Panc1 (cell line): ENCODE results near the gene SOCS6. TPM values are rescaled to one million over a fixed set of nuclear protein-coding genes. Genes with fewer than 3 reads are reported as not detected.

Experiments
- ATAC-seq: fragments of 200-7000 bp; cut with Tn5 transposase; 2 replicates; pipeline ENCODE4 v1.9.1; 2020; ENCODE audit warnings: mild to moderate bottlenecking, moderate library complexity
- BruUV-seq: library from RNA; stranded (reverse); fragments of 400-500 nt; replicated peaks from 2 replicates; lab custom pipeline; 2021; lab: Mats Ljungman, UMichigan
- CTCF ChIA-PET: fragments of 300-600 bp; sonication (Branson Sonifier 250); formaldehyde crosslinking; loops from one replicate; lab custom pipeline; 2022; ENCODE audit warnings: antibody characterized with exemption; lab: Charles Lee
- POLR2A ChIA-PET: fragments of 300-600 bp; sonication (Branson Sonifier 250); formaldehyde crosslinking; loops from one replicate; lab custom pipeline; 2022; ENCODE audit warnings: antibody characterized with exemption; lab: Charles Lee
- DNase-seq: peaks from one replicate; pipeline ENCODE4 v3.0.0-alpha.2; 2010; ENCODE audit warnings: low read depth, low spot score
- H3K27ac ChIP-seq: 2 replicates; pipeline ENCODE4 v1.5.1; 2011; ENCODE audit warnings: mild to moderate bottlenecking, low read length, inconsistent platforms
- H3K27me3 ChIP-seq: fragments of 200-500 bp; sonication (Bioruptor generic); 2 replicates; pipeline ENCODE4 v1.6.0; 2014; ENCODE audit warnings: low read length, inconsistent platforms; ENCODE audit not compliant: control insufficient read depth, insufficient read depth
- H3K36me3 ChIP-seq: fragments of 200-500 bp; sonication (Bioruptor generic); 2 replicates; pipeline ENCODE4 v1.5.1; 2014; ENCODE audit warnings: inconsistent platforms, mild to moderate bottlenecking, low read length, moderate library complexity; ENCODE audit not compliant: control insufficient read depth, insufficient read depth
- H3K4me1 ChIP-seq: 2 replicates; pipeline ENCODE4 v1.5.1; 2011; ENCODE audit warnings: inconsistent platforms, mild to moderate bottlenecking, low read length, moderate library complexity; ENCODE audit not compliant: control insufficient read depth, insufficient read depth
- H3K4me3 ChIP-seq, 2 experiments: 2 replicates each; pipeline ENCODE4 v1.5.1; 2011 to 2012; ENCODE audit warnings: low read depth in 2 of 2, low read length in 2 of 2, mild to moderate bottlenecking in 2 of 2, inconsistent platforms in 1 of 2, moderate library complexity in 1 of 2
- H3K9me3 ChIP-seq: fragments of 200-500 bp; sonication (Bioruptor generic); 2 replicates; pipeline ENCODE4 v1.5.1; 2014; ENCODE audit warnings: low read depth, mild to moderate bottlenecking, inconsistent platforms, low read length, moderate library complexity; ENCODE audit not compliant: control insufficient read depth, insufficient read depth
- POLR2AphosphoS5 ChIP-seq: IDR thresholded peaks from 2 replicates; pipeline ENCODE4 v1.6.1; 2012; ENCODE audit warnings: mild to moderate bottlenecking, low read depth, low read length, moderate library complexity
- REST ChIP-seq, 2 experiments: IDR thresholded peaks; 2 replicates each; pipeline ENCODE4 v1.6.1; 2011 to 2012; ENCODE audit warnings: low read depth in 2 of 2, control low read depth in 1 of 2, low read length in 1 of 2, mild to moderate bottlenecking in 1 of 2, moderate library complexity in 1 of 2; ENCODE audit not compliant: insufficient read depth in 1 of 2
- SIN3A ChIP-seq: IDR thresholded peaks from 2 replicates; pipeline ENCODE4 v1.6.1; 2012; ENCODE audit warnings: low read depth, mild to moderate bottlenecking, low read length, moderate library complexity, borderline replicate concordance; ENCODE audit not compliant: insufficient read depth
- TCF7L2 ChIP-seq: IDR thresholded peaks from 2 replicates; pipeline ENCODE4 v1.6.1; 2011; ENCODE audit warnings: mild to moderate bottlenecking, low read depth, low read length, inconsistent platforms
- in situ Hi-C: cut with HindIII; loops from 2 replicates; pipeline ENCODE4 v1.10.0; 2016; ENCODE audit warnings: low sequenced_read_pairs, low pct_unique_long_range_greater_than_20kb
- intact Hi-C: fragments of 100-400 bp; cut with micrococcal nuclease; formaldehyde crosslinking; loops from one replicate; pipeline ENCODE4 v1.10.0; 2022; ENCODE audit not compliant: unreplicated experiment
- total RNA-seq: library from RNA; stranded (reverse); gene quantifications from one replicate; pipeline ENCODE4 v1.2.1, GENCODE V29; 2021; ENCODE audit not compliant: unreplicated experiment
- TF ChIP-seq, protein P1 (sequence below): fragments of 450-650 bp; IDR thresholded peaks from 2 replicates; pipeline ENCODE4 v1.5.1; 2017; ENCODE audit warnings: mild to moderate bottlenecking

SOCS6 gene
- total RNA-seq, 1 experiment from 2014 or later: 43.0 TPM

GRCh38 chr18:70374154-70374553 is 85.3 kb downstream of the SOCS6 start:
- in situ Hi-C loops: no loop called here
- no peak for ATAC-seq
- DNase-seq: no peak
- POLR2A ChIA-PET: no interaction called here
- Histone ChIP-seq H3K36me3 (no peaks in the 10 kb centered on the region), H3K27ac (peak overlapping the region; percentile 95), H3K4me3 (no peak overlapping the region), H3K9me3 (no peaks in the 10 kb centered on the region), H3K27me3 (no peaks in the 10 kb centered on the region), H3K4me1 (peaks cover 55% of the 10 kb centered on the region)
- intact Hi-C loops: loop anchor here (10.0 kb wide), 1 partner anchor 79 kb away; no protein-coding TSS in a partner anchor
- TF ChIP-seq, protein P1, sequence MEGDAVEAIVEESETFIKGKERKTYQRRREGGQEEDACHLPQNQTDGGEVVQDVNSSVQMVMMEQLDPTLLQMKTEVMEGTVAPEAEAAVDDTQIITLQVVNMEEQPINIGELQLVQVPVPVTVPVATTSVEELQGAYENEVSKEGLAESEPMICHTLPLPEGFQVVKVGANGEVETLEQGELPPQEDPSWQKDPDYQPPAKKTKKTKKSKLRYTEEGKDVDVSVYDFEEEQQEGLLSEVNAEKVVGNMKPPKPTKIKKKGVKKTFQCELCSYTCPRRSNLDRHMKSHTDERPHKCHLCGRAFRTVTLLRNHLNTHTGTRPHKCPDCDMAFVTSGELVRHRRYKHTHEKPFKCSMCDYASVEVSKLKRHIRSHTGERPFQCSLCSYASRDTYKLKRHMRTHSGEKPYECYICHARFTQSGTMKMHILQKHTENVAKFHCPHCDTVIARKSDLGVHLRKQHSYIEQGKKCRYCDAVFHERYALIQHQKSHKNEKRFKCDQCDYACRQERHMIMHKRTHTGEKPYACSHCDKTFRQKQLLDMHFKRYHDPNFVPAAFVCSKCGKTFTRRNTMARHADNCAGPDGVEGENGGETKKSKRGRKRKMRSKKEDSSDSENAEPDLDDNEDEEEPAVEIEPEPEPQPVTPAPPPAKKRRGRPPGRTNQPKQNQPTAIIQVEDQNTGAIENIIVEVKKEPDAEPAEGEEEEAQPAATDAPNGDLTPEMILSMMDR: no peak
- TF ChIP-seq REST (IDR thresholded peaks at IDR 0.05; ENCODE audit: insufficient read depth in 1 of 2, low read depth in 2 of 2, low read length in 1 of 2) (no peak), POLR2AphosphoS5 (no peak), SIN3A (no peak), TCF7L2 (no peak)
- CTCF ChIA-PET: no interaction called here
- no TSS peak for BruUV-seq

- Histone ChIP-seq H3K4me3 (no peak overlapping the region), H3K27me3 (no peaks in the 10 kb centered on the region), H3K9me3 (no peaks in the 10 kb centered on the region), H3K4me1 (peaks cover 72% of the 10 kb centered on the region), H3K36me3 (no peaks in the 10 kb centered on the region), H3K27ac (peak overlapping the region; percentile 98)
- intact Hi-C loops: loop anchor here (10.0 kb wide), 1 partner anchor 82 kb away; no protein-coding TSS in a partner anchor
- no TSS peak for BruUV-seq
- ATAC-seq: no peak
- in situ Hi-C loops: no loop called here
- no peak for DNase-seq
- TF ChIP-seq TCF7L2 (no peak), REST (IDR thresholded peaks at IDR 0.05; ENCODE audit: insufficient read depth in 1 of 2, low read depth in 2 of 2, low read length in 1 of 2) (no peak), POLR2AphosphoS5 (no peak), SIN3A (no peak)
- TF ChIP-seq, protein P1: no peak
- POLR2A ChIA-PET: no interaction called here
- CTCF ChIA-PET: no interaction called here
These were observed 87.5 kb downstream of the SOCS6 start for GRCh38 chr18:70376137-70376913.
